Fibroblast of gingiva (primary cell): ENCODE results near the gene NT5C.

Experiments
- DNase-seq: peaks from one replicate; pipeline ENCODE4 v3.0.0-alpha.2; 2011; ENCODE audit warnings: low read depth

The NT5C gene

DNA sequence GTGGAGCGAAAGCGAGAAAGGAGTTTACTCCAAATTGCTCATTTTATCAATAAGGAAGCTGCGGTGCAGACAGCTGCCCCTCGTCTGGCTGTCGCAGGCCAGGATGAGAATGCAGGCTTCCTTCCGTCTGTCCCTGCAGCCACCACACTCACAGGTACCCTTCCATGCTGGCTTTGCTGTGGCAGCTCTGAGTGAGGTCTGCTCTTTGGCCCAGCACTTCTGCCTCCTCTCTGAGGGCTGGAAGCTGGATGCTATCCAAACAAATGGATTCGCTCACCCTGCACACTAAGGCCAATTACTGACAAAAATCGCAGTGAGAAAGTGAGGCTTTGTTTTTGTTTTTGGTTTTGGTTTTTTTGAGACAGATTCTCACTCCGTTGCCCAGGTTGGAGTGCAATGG lies 14.8 kb downstream of the NT5C start:
- DNase-seq, result no peak

GRCh38 chr17:75115555-75115954 lies 16.0 kb downstream of the NT5C start:
- DNase-seq, result peak; percentile 58

GRCh38 chr17:75114552-75115314 lies 16.8 kb downstream of the NT5C start:
- no peak for DNase-seq

GRCh38 chr17:75113798-75114551 lies 17.6 kb downstream of the NT5C start:
- DNase-seq, result peak; percentile 83

- no peak for DNase-seq
These were observed 19.7 kb downstream of the NT5C start for GRCh38 chr17:75111777-75112335.

- no peak for DNase-seq
These were observed 21.2 kb downstream of the NT5C start for GRCh38 chr17:75110234-75110937.

DNA sequence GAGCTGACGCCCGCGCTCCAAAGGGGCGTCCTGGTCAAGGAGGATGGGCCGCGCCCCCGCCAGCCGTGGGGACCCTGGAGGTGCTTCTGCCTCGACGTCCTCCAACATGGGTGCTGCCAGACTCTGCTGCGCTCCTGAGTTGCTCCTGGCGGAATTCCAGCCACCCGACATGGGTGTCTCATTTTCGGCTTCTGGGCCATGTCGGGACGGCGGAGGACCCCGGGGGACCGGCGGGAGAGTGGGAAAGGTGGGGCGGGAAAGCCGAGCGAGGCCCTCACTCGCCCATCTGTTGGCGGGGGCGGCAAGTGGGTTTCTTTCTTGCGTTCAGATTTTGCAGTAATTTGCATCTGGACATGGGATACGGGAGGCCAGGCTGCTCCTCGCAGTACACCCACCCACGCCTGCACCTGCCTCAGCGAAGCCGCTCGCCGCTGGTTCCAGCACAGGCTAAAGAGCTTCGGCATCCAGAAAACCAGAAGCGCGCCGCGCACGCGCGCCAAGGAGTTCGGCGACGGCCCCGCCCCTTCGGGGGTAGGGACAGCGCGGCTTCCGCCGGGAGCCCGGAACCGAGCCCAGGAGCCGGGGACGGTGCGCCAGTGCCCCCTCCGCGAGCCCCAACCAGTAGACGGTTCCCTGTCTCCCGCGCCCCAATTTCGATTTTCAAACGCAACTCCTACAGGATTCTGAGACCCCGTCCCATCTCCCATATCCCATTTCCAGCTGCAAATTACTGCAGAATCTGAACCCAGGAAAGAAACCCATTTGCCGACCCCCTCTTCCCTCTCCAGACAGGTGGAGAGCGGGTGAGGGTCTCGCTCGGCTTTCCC lies 21.9 kb downstream of the NT5C start, which contains the start of gene ARMC7:
TSS of gene ARMC7 (plus strand) at position 563 of the 827 bp plus-strand sequence. CDS start 320 bp downstream, outside the sequence.
- peak; percentile 72 for DNase-seq

GRCh38 chr17:75109046-75109406 lies 22.5 kb downstream of the NT5C start:
- no peak for DNase-seq

- DNase-seq, result no peak
These were observed 23.3 kb downstream of the NT5C start for GRCh38 chr17:75108193-75108592.

- DNase-seq, result peak; percentile 40
These were observed 26.1 kb downstream of the NT5C start for GRCh38 chr17:75105126-75106080.

DNA sequence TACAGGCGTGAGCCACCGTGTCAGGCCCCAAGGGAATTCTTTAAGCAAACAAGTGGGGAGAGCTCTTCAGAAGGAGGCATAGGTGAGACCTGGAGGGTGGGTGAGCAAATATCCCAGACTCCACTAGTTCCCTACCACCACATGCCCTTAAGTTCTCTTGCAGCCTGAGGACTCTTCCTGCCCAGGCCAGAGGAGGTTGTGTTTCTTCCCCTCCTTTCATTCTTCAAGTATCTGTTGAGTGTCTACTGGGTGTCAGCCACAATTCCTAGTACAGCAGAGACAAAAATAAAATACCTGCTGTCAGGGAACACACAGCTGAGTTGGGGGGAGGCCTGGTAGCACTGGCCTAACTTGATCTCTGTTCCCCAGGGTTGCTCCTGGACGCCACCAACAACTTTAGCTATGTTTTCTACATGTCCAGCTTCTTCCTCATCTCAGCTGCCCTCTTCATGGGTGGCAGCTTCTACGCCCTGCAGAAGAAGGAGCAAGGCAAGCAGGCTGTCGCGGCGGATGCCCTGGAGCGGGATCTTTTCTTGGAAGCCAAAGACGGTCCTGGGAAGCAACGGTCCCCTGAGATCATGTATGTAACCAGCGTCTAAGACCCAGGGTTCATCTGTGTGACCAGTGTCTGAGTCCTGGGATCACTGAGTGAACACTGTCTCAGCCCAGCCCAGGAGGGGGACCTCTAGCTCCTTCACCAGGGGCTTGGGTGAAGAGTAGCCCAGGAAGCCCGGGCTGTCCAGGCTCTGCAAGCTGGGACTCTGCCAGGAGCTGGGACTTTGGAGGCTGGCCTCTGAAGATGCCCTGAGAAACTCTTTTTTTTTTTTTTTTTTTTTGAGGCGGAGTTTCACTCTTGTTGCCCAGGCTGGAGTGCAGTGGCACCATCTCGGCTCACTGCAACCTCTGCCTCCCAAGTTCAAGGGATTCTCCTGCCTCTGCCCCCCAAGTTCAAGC lies 27.7 kb downstream of the NT5C start:
- DNase-seq, result no peak

DNA sequence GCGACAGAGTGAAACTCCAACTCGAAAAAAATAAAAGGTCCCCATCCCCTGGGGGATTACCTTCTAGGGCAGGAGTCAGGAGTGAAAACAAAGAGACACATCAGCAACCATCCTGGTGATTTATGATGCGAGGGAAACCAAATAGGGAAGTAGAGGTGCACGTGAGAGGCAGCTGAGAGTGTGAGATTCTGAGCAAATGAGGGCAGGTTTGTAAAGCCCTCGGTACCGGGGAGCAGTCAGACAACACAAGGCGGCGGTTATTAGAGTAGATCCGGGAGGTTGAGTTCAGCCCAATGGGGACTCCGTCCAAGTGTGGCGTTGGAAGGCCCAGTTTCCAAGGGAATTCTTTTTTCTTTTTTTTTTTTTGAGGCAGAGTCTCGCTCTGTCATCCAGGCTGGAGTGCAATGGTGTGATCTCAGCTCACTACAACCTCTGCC lies 29.1 kb downstream of the NT5C start:
- no peak for DNase-seq

DNA sequence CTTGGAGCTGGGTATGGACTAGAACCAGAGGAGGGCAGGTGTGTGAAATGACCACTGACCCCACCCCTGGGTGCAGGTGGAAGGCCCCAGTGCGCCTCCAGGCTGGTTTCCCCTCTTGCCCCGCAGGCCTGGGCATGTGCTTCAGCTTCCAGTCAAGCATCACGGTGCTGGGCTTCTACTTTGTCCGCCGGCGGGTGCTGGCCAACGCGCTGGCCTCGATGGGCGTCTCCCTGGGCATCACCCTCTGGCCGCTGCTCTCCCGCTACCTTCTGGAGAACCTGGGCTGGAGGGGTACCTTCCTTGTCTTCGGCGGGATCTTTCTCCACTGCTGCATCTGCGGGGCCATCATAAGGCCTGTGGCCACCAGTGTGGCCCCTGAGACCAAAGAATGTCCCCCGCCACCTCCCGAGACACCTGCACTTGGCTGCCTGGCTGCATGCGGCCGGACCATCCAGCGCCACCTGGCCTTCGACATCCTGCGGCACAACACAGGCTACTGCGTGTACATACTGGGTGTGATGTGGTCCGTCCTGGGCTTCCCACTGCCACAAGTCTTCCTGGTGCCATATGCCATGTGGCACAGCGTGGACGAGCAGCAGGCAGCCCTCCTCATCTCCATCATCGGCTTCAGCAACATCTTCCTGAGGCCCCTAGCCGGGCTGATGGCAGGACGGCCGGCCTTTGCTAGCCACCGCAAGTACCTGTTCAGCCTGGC lies 31.5 kb downstream of the NT5C start:
- DNase-seq, result no peak

GRCh38 chr17:75098861-75099260 lies 32.7 kb downstream of the NT5C start:
- DNase-seq, result no peak

- no peak for DNase-seq
These were observed 33.7 kb downstream of the NT5C start for GRCh38 chr17:75097865-75098264.

DNA sequence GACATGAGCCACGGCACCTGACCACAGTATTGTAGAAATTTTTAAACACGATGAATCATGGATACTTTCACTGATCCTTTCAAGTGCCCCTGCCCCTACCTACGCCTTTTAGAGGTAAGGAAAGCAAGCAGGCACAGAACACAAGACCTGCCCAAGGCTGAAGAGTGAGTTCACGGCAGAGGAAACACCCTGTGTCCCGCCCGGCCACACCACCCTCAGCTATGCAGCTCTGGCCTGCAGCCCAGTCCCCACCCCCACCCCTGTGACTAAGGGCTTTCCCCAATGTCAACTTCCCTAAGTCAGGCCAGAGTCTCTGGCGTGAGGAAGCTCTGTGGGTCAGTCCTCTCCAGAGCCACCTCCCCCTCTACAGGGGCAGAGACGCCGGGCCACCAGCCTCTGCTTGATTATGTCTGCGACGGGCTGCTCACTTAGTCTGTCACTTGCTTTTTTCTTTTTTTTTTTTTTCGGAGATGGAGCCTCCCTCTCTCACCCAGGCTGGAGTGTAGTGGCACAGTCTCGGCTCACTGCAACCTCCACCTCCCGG lies 35.4 kb downstream of the NT5C start:
- DNase-seq, result peak; percentile 41

DNA sequence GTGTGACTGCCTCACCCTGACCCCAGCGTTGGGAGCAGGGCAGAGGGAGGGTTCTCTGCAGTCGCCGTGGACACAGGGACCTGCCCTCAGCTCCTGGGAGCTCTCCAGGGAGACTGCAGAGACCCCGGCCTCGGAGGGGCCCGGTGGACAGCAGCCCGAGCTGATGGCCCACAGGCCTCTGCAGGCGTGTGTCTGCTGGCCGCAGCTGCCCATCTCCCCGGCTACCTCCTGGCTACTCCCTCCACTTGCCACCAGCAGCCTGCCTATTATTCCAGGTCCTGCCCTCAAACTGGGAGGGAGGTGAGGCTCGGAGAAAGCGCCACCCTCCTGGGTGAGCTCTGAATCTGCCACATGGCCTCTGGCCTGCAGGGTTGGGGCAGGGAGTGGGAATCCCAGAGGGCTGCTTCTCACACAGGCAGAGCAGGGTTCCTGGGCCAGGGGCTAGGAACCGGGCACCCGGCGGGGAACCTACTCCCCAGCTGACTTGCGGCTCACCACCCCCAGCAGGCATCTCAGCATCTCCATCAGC lies 36.6 kb downstream of the NT5C start:
- no peak for DNase-seq
